Brain microvascular endothelial cell (primary cell): ENCODE data around the gene MYBPC2.

Experiments
- DNase-seq: peaks from one replicate; pipeline ENCODE4 v3.0.0-alpha.2; 2020
- H3K27ac ChIP-seq: fragments of 250-450 bp; sonication (Bioruptor Pico); 2 replicates; pipeline ENCODE4 v1.5.1; 2020; ENCODE audit warnings: mild to moderate bottlenecking, moderate library complexity
- H3K27me3 ChIP-seq: fragments of 250-450 bp; sonication (Bioruptor Pico); replicated peaks from 2 replicates; pipeline ENCODE4 v1.5.1; 2020; ENCODE audit warnings: mild to moderate bottlenecking
- H3K36me3 ChIP-seq: fragments of 250-450 bp; sonication (Bioruptor Pico); replicated peaks from 2 replicates; pipeline ENCODE4 v1.5.1; 2020; ENCODE audit warnings: mild to moderate bottlenecking
- H3K4me3 ChIP-seq: 2 replicates; pipeline ENCODE4 v1.5.1; 2011; ENCODE audit warnings: low read depth, mild to moderate bottlenecking, control low read depth, low read length, moderate library complexity
- CTCF ChIP-seq: IDR thresholded peaks from 2 replicates; pipeline ENCODE4 v1.5.1; 2011; ENCODE audit warnings: low read depth, mild to moderate bottlenecking, moderate library complexity, low read length, control low read depth, inconsistent platforms; ENCODE audit errors: missing control alignments
- in situ Hi-C: cut with HindIII; loops from 2 replicates; pipeline ENCODE4 v1.10.0; 2017; ENCODE audit warnings: low sequenced_read_pairs, low pct_ligation_motif_present

Gene MYBPC2

GRCh38 chr19:50430888-50431342, 1.8 kb upstream of the MYBPC2 start:
- Histone ChIP-seq H3K27me3 (peaks cover 22% of the 10 kb centered on the region), H3K27ac (no peak overlapping the region), H3K36me3 (no peaks in the 10 kb centered on the region), H3K4me3 (no peak overlapping the region)
- in situ Hi-C loops: no loop called here
- DNase-seq: no peak
- TF ChIP-seq CTCF: no peak

DNA sequence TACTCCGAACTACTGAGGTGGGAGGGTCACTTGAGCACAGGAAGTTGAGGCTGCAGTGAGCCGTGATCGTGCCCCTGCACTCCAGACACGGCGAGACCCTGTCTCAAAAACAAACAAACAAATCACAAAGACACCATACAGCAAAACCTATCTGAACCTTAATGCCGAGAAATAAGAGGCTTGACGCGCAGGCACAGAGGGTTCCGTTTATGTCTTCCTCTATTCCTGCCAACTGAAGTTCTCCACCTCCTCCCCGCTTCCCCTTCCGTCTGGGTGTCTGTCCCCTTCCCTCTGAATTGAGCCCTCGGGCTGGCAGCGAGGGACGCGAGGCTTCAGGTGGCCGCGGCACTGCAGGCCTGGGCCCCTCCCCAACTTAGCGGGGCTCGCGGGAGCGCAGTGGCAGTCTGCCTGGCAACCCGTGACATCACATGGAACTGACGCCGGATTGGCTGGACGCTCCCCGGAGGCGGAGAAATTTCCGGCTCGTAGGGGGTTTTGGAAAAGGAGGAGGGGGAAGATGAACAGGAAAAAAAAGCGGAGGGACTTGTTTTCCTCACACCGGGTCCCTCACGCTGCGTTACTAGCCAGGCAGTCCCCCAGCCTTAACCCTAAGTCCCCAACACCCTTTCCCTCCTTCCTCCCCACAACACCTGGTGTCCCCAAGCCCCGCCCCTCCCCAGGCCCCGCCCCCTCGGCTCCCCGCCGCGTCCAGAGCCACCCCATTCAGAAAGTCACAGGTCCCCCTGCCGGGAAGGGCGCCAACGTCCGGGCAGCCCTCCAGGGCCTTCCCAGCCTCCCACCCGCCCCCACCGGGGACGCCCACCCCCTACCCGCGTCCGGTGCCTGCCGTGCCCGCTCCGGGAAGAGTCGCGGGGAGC, 1.1 kb upstream of the MYBPC2 start:
- no peak for TF ChIP-seq CTCF
- Histone ChIP-seq H3K27ac (no peak overlapping the region), H3K4me3 (peak overlapping the region; percentile 57), H3K36me3 (no peaks in the 10 kb centered on the region), H3K27me3 (peaks cover 22% of the 10 kb centered on the region)
- peak; percentile 59 for DNase-seq
- in situ Hi-C loops: no loop called here

DNA sequence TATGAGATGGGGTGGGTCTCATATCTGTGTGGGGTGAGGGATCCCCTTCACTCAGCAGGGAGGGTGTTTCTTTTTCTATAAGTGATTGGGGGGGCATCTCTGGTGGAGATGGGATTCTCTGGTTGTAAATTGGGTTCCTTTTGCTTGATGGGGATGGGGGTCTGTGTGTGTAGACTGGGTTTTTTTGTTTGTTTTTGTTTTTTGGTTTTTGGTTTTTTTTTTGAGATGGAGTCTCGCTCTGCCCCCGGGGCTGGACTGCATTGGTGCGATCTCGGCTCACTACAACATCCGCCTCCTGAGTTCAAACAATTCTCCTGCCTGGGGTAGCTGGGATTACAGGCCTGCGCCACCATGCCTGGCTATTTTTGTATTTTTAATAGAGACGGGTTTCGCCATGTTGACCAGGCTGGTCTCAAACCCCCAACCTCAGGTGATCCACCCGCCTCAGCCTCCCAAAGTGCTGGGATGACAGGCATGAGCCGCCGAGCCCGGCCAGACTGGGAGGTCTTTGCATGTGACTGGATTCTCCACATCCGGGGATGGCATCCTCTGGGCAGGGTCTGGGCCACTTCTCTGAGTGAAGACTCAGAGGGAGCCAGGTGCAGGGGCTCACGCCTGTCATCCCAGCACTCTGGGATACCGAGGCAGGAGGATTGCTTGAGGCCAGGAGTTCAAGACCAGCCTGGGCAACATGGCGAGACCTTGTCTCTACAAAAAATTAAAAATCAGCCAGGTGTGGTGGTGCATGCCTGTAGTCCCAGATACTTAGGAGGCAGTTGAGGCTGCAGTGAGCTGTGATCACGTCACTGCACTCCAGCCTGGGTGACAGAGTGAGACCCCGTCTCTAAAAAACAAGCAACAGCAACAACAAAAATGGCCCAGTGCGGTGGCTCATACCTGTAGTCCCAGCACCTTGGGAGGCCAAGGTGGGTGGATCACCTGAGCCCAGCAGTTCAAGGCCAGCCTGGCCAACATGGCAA, 799 bp downstream of the MYBPC2 start:
- no peak for TF ChIP-seq CTCF
- H3K27ac ChIP-seq: no peak overlapping the region
- H3K27me3 ChIP-seq: peaks cover 22% of the 10 kb centered on the region
- no peak overlapping the region for H3K4me3 ChIP-seq
- no peaks in the 10 kb centered on the region for H3K36me3 ChIP-seq
- in situ Hi-C loops: no loop called here
- DNase-seq: no peak

DNA sequence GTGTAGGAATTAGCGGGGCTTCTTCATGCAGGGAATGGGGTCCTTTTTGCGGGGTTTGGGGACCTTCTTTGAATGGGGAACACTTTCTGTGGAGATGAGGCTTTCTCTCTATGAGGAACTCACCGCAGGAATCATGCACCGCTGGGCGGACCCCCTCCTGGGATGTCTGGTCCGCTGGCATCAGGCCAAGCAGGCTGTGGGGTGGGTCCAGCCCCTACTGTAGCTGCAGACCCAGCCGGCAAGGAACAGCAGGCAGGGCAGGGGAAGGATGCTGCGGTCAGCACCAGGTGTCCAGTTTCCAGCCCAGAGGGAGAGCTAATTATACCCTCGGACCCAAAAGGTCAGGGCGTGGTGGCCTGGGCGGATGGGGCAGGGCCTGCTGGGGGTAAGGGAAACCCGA, 1.8 kb downstream of the MYBPC2 start:
- TF ChIP-seq CTCF: no peak
- no peak for DNase-seq
- Histone ChIP-seq H3K36me3 (no peaks in the 10 kb centered on the region), H3K27me3 (peaks cover 22% of the 10 kb centered on the region), H3K27ac (no peak overlapping the region), H3K4me3 (no peak overlapping the region)
- in situ Hi-C loops: no loop called here

- H3K27ac ChIP-seq: no peak overlapping the region
- in situ Hi-C loops: no loop called here
- no peak for TF ChIP-seq CTCF
- H3K36me3 ChIP-seq: no peaks in the 10 kb centered on the region
- no peak for DNase-seq
- H3K4me3 ChIP-seq: no peak overlapping the region
- H3K27me3 ChIP-seq: peaks cover 19% of the 10 kb centered on the region
Measured at GRCh38 chr19:50435221-50435620, 2.5 kb downstream of the MYBPC2 start.
